SIG-M5 (cell line): ENCODE results near the gene CLK3.
"Not testable (repeated sequence)": the region's sequence is repeated elsewhere in the genome, so short reads cannot be mapped to it uniquely, and the experiment has no call there.

Experiments used
- DNase-seq: peaks from one replicate; lab custom pipeline; 2025; lab: John Stamatoyannopoulos, UW

CLK3 gene

GRCh38 chr15:74615508-74616365 lies at the start of gene CLK3:
CLK3 (plus strand) TSS chr15:74615836; CDS start chr15:74619197, 3,361 bp downstream.
- peak; percentile 57 for DNase-seq

DNA sequence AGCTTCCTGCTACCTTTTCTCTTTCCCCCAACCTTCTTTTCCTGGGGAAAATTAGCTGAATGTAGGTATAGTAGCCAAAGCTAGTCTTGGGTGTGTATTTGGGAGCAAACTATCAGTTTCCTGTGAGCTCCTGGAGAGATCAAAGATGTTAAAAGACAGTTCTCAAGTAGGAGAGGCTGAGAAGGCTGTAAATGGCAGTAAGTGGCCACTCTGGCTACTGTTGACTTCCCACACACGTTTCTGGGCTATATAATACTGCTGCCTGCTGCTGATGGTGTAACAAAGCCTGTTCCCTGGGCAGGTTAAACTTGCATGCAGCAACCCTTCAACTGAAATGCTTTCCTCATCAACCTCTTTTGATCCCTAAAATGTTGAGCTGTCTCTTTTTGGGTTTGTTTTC lies 47.0 kb upstream of the CLK3 start:
- DNase-seq, result no peak

DNA sequence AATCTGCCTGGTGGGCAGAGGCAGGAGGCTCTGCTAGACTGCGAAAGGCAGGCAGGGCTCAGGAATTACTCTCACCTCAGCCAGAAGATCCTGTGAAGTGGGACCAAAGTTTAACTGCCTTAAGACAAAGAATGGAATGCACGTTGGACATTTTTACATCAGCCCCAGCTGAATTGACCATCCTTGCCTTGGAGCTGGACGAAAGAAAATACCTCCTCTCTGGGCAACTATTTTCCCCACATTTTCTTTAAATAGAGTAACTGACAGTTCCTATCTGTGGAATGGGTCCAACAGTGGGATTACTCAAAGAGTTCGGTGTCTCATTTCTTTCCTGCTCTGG lies 45.9 kb upstream of the CLK3 start:
- no peak for DNase-seq

- no peak for DNase-seq
These were observed 44.4 kb upstream of the CLK3 start for GRCh38 chr15:74571191-74571590.

DNA sequence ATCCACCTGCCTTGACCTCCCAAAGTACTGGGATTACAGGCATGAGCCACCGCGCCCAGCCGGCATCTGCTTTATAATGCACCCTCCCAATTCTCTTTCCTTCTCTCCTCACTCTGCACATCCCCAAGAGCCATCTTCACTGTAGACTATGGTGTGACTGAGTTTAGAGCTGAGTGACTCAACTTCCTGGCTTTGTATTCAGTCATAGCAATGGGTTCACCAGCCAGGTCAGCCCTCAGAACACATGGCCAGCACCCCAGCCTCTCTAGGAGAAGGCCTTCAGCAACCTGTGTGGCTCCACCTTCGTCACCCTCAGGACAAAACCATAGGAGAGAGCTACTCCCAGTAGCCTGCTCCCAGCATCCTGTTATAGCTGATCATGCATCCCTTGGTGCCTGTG lies 41.6 kb upstream of the CLK3 start:
- no peak for DNase-seq

- no peak for DNase-seq
These were observed 37.1 kb upstream of the CLK3 start for GRCh38 chr15:74578496-74578994.

DNA sequence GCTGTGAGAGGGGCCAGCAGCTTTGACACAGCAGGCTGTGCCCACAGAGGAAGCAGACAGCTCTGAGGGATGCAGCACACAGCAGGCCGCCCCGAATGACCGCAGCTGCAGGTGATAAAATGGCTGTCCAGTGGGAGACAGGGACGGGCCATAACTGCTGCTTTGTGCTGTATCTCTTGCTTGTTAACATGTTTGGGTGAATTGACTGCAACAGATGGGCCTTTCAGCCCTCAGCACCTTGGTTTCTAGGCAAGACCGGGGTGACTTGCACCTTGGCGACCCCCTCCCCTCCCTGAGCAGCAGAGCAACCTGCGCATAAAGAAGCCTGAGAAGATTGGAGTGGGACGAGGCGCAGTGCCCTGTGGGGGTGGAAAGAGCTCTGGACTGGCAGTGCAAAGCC lies 36.6 kb upstream of the CLK3 start:
- DNase-seq, result no peak

DNA sequence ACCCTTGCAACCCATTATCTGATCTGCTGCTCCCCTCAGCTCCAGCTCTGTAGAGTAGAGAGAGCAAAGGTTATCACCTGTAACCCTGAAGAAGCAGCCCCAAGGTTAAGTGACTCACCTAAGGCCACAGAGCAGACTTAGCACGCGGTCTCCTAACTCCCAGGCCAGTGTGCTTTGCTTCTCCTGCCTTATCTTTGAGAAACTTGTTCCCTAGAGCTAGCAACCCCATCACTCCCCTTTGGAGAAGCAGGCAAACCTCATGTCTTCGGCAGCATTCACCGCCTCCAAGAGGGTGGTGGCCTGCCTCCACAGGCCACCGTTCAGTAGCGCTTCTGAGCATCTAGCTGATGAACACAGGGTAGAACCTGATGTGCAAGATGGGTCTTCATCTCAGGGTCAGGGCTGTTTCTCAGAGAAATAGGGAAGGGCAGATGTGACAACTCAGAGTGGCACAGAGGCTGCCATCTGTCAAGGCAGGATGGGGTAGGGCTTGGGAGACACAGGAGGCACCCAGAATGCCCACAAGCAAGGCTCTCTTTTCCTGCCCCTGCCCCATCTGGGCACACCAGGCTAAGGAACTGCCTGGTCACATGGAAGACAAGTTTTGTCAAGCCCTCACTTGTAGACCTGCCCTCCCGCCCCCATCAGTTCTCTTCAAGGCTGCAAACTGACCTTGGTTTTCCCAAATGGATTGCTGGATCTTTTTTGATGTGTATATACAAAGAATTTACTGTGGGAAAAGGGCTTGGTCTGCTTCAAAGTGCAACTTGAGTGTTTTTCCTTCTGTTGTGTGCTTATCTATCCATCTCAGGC lies 34.9 kb upstream of the CLK3 start:
- no peak for DNase-seq

DNA sequence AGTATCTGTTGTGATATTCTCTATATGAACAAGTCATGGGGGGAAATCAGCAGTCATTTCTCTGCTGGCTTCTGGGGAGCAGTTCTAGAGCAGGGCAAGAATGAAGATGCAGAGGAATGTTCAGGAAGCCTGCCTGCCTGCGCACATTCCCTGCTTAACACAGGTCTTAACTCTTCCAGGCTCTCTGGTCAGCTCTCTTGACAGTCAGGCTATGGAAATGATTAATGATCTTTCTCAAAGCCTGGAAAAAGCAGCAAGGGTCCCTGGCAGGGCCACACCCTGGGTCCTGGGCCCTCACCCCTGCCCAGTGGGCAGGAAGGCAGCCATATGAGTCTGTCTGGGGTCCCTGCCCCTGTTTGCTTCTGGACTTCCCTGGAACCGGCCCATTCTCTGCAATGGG lies 31.4 kb upstream of the CLK3 start:
- no peak for DNase-seq

- no peak for DNase-seq
These were observed 30.9 kb upstream of the CLK3 start for GRCh38 chr15:74584779-74585178.

GRCh38 chr15:74585191-74585590 lies 30.4 kb upstream of the CLK3 start:
- no peak for DNase-seq

GRCh38 chr15:74585857-74586256 lies 29.8 kb upstream of the CLK3 start:
- DNase-seq, result no peak

DNA sequence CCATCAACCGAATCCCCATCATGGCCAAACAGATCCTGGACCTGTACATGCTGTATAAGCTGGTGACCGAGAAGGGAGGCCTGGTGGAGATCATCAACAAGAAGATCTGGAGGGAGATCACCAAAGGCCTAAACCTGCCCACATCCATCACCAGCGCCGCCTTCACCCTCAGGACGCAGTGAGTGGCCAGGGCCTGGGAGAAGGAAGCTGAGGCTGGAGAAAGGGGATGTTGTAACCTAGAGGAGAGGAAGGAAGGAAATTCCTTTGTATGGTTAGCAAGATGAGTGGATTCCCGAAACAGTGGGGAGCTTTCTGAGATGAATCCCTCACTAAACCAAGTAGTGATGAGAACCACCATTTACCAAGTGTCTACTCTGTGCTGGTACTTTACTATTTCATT lies 25.8 kb upstream of the CLK3 start:
- DNase-seq, result no peak

DNA sequence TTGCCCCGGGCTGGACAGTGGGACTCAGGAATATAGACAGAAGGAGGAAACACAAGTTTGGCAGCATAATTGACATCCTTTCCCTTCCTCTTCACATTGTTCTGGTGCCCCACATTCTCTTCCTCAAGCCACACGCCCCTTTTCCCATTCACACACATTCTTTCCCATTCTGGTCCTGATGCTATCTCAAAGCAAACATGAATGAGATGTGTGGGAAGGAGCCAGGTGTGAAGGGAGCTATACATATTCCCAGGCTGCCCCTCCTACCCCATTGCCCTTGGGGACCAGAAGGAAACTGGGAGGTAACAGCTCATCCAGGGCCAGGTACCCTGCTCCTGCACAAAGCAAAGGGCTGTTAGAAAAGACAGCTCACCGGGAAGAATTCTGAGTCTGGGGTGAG lies 23.4 kb upstream of the CLK3 start:
- no peak for DNase-seq

- no peak for DNase-seq
These were observed 22.5 kb upstream of the CLK3 start for GRCh38 chr15:74593122-74593521.

- DNase-seq, result no peak
These were observed 21.2 kb upstream of the CLK3 start for GRCh38 chr15:74594455-74594854.

DNA sequence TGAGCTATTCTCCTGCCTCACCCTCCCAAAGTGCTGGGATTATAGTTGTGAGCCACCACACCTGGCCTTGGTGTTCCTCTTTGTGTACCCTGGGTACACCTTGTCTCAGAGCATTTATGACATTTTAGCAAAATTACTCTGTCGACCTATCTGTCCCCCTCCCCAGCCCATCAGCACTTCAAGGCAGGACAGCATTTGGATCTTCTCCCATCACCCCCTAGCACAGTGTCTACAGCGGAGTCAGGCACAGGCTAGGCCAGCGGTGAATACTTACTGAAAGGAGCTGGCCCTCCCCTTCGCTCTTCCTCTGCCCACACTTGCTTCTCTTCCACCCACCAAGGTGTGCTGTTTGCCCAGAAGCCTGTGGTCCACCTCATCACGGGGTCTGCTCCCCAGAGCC lies 20.4 kb upstream of the CLK3 start:
- DNase-seq, result no peak

DNA sequence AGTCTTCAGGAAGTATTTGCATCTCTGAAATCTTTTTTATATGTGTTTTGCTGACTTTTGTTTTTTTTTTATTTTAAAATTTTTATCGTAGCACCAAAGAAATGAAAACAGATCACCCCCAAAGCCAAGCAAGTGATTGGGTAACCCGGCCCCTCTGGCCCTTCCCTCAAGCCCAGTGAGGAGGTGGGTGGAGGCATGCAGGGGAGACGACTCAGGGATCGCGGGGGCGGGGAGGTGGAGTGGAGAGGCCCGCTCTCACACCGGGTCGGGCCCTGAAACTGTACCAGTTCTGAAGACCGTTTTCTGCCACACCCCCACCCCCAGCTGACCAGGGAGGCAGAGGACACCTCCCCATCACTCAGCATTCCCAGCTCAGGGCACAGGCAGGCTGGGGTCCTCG lies 18.9 kb upstream of the CLK3 start:
- DNase-seq, result not testable (repeated sequence)

DNA sequence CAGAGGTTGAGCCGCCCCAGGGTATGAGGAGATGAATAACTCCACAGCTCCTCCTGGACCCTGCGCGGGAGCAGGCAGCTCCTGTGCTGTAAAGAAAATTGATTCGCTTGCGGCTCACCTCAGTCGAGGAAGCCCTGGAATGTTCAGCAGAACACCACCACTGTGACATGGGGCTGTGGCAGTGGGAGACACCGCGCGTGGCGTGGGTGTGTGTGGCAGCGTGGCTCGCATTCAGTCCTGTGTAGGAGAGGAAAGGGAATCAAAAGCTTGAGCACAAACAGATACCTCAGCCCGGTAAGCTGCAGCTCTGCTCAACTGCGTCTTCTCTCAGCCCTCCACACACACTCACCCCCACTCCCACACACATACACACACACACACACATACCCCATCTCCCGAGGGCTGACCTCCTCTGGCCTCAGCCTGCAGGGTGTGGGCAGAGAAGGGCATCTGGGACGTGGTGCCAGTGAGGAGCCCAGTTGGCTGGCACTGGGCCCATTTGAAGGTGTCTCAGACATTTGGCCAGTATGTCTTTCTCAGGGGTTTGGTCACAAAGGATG lies 18.4 kb upstream of the CLK3 start:
- DNase-seq, result not testable (repeated sequence)

DNA sequence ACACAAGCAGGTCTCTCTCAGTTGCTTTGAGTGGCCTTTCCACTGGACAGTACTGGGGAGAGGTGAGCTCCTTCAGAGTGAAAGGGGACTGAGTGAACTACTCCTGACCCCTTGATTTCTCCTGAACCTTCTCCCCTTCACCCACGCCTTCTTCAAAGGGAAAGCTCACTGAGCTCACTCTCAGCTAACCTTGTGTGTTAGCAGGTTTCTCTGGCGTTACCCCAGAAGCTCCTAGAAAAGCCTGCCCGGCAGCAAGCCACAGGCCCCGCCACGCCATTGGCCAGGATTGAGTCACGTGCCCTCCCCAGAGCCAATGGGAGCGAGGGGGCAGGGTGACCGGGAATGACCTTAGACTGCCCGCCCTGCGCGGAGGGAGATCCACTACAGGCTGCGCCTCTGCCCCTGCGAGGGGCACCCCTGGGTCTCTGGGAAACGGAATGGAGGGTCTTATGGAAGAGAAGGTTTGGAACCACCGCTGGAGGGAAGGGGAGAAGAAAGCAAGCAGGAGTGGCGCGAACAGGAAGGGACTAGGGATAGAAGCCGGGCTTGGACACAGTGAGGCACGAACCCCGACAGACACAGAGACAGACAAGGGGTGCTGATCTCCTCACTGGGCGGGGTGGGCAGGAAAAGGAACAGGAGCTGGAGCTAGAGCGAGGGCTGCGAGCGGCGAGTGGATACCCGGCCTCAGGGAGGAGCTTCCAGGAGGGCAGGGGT lies 17.4 kb upstream of the CLK3 start:
- no peak for DNase-seq

GRCh38 chr15:74599156-74599555 lies 16.5 kb upstream of the CLK3 start:
- DNase-seq, result no peak
